Panc1 (cell line): ENCODE measurements around the gene POM121.
"Not testable (repeated sequence)": the region's sequence is repeated elsewhere in the genome, so short reads cannot be mapped to it uniquely, and the experiment has no call there.

Source experiments
- POLR2AphosphoS5 ChIP-seq: IDR thresholded peaks from 2 replicates; pipeline ENCODE4 v1.6.1; 2012; ENCODE audit warnings: mild to moderate bottlenecking, low read depth, low read length, moderate library complexity
- SIN3A ChIP-seq: IDR thresholded peaks from 2 replicates; pipeline ENCODE4 v1.6.1; 2012; ENCODE audit warnings: low read depth, mild to moderate bottlenecking, low read length, moderate library complexity, borderline replicate concordance; ENCODE audit not compliant: insufficient read depth
- TF ChIP-seq, protein P1 (sequence below): fragments of 450-650 bp; IDR thresholded peaks from 2 replicates; pipeline ENCODE4 v1.5.1; 2017; ENCODE audit warnings: mild to moderate bottlenecking
- TF ChIP-seq, protein P2 (sequence below), 2 experiments: IDR thresholded peaks; 2 replicates each; pipeline ENCODE4 v1.6.1; 2011 to 2012; ENCODE audit warnings: low read depth in 2 of 2, control low read depth in 1 of 2, low read length in 1 of 2, mild to moderate bottlenecking in 1 of 2, moderate library complexity in 1 of 2; ENCODE audit not compliant: insufficient read depth in 1 of 2

DNA sequence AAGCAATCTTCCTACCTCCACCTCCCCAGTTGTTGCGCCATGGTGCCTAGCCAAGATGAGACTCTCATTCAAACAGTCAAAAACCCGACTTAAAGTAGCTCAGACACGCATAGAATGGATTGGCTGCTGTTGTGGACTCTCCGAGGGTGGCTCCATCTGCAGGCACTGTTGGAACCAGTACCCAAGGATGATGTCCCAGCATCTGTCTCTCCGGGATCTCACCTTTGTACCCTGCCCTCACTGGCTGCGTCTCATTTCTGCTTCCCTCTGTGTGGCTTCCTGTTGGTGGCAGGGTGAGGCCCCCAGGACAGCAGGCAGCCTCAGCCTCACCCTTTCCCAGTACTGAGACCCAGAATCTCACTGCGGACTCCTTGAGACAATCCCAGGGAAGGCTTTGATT, 49.9 kb downstream of the POM121 start:
- TF ChIP-seq, protein P1, sequence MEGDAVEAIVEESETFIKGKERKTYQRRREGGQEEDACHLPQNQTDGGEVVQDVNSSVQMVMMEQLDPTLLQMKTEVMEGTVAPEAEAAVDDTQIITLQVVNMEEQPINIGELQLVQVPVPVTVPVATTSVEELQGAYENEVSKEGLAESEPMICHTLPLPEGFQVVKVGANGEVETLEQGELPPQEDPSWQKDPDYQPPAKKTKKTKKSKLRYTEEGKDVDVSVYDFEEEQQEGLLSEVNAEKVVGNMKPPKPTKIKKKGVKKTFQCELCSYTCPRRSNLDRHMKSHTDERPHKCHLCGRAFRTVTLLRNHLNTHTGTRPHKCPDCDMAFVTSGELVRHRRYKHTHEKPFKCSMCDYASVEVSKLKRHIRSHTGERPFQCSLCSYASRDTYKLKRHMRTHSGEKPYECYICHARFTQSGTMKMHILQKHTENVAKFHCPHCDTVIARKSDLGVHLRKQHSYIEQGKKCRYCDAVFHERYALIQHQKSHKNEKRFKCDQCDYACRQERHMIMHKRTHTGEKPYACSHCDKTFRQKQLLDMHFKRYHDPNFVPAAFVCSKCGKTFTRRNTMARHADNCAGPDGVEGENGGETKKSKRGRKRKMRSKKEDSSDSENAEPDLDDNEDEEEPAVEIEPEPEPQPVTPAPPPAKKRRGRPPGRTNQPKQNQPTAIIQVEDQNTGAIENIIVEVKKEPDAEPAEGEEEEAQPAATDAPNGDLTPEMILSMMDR = not testable (repeated sequence)
- TF ChIP-seq POLR2AphosphoS5, SIN3A: not testable (repeated sequence)
- TF ChIP-seq, protein P2, sequence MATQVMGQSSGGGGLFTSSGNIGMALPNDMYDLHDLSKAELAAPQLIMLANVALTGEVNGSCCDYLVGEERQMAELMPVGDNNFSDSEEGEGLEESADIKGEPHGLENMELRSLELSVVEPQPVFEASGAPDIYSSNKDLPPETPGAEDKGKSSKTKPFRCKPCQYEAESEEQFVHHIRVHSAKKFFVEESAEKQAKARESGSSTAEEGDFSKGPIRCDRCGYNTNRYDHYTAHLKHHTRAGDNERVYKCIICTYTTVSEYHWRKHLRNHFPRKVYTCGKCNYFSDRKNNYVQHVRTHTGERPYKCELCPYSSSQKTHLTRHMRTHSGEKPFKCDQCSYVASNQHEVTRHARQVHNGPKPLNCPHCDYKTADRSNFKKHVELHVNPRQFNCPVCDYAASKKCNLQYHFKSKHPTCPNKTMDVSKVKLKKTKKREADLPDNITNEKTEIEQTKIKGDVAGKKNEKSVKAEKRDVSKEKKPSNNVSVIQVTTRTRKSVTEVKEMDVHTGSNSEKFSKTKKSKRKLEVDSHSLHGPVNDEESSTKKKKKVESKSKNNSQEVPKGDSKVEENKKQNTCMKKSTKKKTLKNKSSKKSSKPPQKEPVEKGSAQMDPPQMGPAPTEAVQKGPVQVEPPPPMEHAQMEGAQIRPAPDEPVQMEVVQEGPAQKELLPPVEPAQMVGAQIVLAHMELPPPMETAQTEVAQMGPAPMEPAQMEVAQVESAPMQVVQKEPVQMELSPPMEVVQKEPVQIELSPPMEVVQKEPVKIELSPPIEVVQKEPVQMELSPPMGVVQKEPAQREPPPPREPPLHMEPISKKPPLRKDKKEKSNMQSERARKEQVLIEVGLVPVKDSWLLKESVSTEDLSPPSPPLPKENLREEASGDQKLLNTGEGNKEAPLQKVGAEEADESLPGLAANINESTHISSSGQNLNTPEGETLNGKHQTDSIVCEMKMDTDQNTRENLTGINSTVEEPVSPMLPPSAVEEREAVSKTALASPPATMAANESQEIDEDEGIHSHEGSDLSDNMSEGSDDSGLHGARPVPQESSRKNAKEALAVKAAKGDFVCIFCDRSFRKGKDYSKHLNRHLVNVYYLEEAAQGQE (IDR thresholded peaks at IDR 0.05; ENCODE audit: insufficient read depth in 1 of 2, low read depth in 2 of 2, low read length in 1 of 2) = not testable (repeated sequence)
